Karpas-422 (cell line): Measurements from ENCODE around the gene UFD1. TPM values are rescaled to one million over a fixed set of nuclear protein-coding genes. Genes with fewer than 3 reads are reported as not detected.

Experiments
- DNase-seq: peaks from one replicate; pipeline ENCODE4 v3.0.0-alpha.2; 2015
- H2AFZ ChIP-seq: fragments of 200-600 bp; sonication (generic); 2 replicates; pipeline ENCODE4 v1.6.1; 2014; ENCODE audit warnings: antibody characterized with exemption, low read length, mixed read lengths
- H3K27ac ChIP-seq: fragments of 200-600 bp; sonication (generic); 2 replicates; pipeline ENCODE4 v1.5.1; 2014; ENCODE audit warnings: mild to moderate bottlenecking, low read length, moderate library complexity
- H3K27me3 ChIP-seq: fragments of 200-600 bp; sonication (generic); 2 replicates; pipeline ENCODE4 v1.6.1; 2014; ENCODE audit warnings: low read length, mixed read lengths
- H3K36me3 ChIP-seq: fragments of 200-600 bp; sonication (generic); 2 replicates; pipeline ENCODE4 v1.6.1; 2014; ENCODE audit warnings: low read length, mixed read lengths; ENCODE audit not compliant: insufficient read depth
- H3K4me1 ChIP-seq: fragments of 200-600 bp; sonication (generic); 2 replicates; pipeline ENCODE4 v1.6.1; 2014; ENCODE audit warnings: mild to moderate bottlenecking, low read length, mixed read lengths
- H3K4me2 ChIP-seq: fragments of 200-600 bp; sonication (generic); 2 replicates; pipeline ENCODE4 v1.6.1; 2014; ENCODE audit warnings: low read length, low read depth, mild to moderate bottlenecking; ENCODE audit not compliant: poor library complexity, severe bottlenecking
- H3K4me3 ChIP-seq: fragments of 200-600 bp; sonication (generic); 2 replicates; pipeline ENCODE4 v1.5.1; 2014; ENCODE audit warnings: mild to moderate bottlenecking, antibody characterized with exemption, low read length, mixed read lengths
- H3K79me2 ChIP-seq: fragments of 200-600 bp; sonication (generic); 2 replicates; pipeline ENCODE4 v1.6.1; 2014; ENCODE audit warnings: mild to moderate bottlenecking, low read length, mixed read lengths
- H3K9ac ChIP-seq: fragments of 200-600 bp; sonication (generic); 2 replicates; pipeline ENCODE4 v1.6.0; 2014; ENCODE audit warnings: low read length
- H3K9me2 ChIP-seq: fragments of 200-600 bp; sonication (generic), shearing (Covaris generic); replicated peaks from 2 replicates; pipeline ENCODE4 v1.6.0; 2014; ENCODE audit warnings: mild to moderate bottlenecking, low read length, moderate library complexity; ENCODE audit not compliant: insufficient read depth
- H3K9me3 ChIP-seq: fragments of 300-700, 200-600 bp; sonication (generic); 2 replicates; pipeline ENCODE4 v1.6.1; 2014; ENCODE audit warnings: low read length, mixed read lengths
- H4K20me1 ChIP-seq: fragments of 200-600 bp; sonication (generic); 2 replicates; pipeline ENCODE4 v1.6.1; 2014; ENCODE audit warnings: mild to moderate bottlenecking, antibody characterized with exemption, low read length, low read depth; ENCODE audit not compliant: insufficient read depth
- total RNA-seq: library from RNA; depleted of rRNA; stranded (reverse); fragments of >200 nt; shearing (Covaris generic); gene quantifications from 2 replicates; pipeline ENCODE4 v1.2.3, GENCODE V29; 2014; ENCODE audit warnings: low replicate concordance

The UFD1 gene
- total RNA-seq, 1 experiment from 2014 or later = 91.5 TPM

DNA sequence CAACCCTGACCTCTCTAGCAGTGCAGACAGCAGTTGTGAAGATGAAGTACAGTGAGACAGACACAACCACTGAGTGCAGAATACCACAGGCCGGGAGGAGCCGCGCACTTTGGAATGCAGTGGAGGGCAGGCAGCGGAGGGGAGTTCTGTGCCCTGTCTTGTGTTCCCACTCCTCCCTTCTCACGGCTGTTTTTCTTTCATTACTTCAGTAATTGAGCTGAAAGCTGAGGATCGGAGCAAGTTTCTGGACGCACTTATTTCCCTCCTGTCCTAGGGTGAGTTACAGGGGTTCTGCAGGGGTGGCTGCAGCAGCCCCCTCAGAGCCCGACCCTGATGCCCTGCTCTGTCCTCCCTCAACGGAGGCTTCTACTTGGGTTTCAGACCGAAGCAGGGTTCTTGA is 39.6 kb upstream of the UFD1 start:
- Histone ChIP-seq H4K20me1 (no peaks in the 10 kb centered on the region), H3K9ac (no peak overlapping the region), H3K27ac (no peak overlapping the region), H2AFZ (no peak overlapping the region), H3K4me1 (no peaks in the 10 kb centered on the region), H3K9me3 (no peaks in the 10 kb centered on the region), H3K36me3 (peaks cover 16% of the 10 kb centered on the region), H3K27me3 (no peaks in the 10 kb centered on the region), H3K4me2 (no peak overlapping the region), H3K9me2 (no peaks in the 10 kb centered on the region), H3K4me3 (no peak overlapping the region), H3K79me2 (no peaks in the 10 kb centered on the region)
- no peak for DNase-seq

DNA sequence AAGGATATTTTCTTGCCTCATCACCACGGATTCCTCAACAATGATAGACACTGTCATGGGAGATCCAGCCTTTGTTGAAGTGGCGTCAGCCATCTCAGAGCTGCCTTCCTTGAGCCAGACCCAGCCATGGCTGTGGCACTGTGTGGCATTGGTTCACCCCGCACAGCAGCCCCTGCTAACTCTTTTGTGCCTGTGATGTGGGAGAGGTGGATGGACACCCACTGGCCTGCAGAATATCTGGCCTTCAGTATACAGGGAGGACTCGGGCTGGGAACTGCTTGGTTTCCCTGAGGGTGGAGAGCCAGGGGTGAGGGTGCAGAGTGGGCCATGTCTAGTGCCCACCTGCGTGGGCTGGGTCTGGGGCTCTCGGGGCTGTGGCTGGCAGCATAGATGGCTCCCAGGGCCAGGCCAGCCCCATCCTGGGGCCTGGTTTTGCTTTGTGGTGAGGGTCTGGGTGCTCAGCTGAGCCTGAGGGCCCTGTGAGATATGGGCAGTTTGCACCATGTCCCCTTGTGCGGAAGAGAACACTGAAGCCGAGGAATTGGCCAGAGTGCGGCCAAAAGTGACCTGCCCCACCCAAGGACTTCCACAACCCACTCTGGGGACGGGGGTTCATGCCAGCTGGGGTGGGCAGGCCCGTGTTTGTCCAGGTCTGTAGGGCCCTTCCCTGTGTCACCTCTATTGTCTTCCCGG is 39.1 kb upstream of the UFD1 start:
- H3K9me3 ChIP-seq = no peaks in the 10 kb centered on the region
- H3K9ac ChIP-seq = no peak overlapping the region
- H3K79me2 ChIP-seq = no peaks in the 10 kb centered on the region
- H3K4me2 ChIP-seq = no peak overlapping the region
- H3K27me3 ChIP-seq = no peaks in the 10 kb centered on the region
- no peaks in the 10 kb centered on the region for H3K4me1 ChIP-seq
- no peaks in the 10 kb centered on the region for H3K9me2 ChIP-seq
- no peak overlapping the region for H3K27ac ChIP-seq
- H2AFZ ChIP-seq = no peak overlapping the region
- no peaks in the 10 kb centered on the region for H4K20me1 ChIP-seq
- peaks cover 20% of the 10 kb centered on the region for H3K36me3 ChIP-seq
- no peak overlapping the region for H3K4me3 ChIP-seq
- no peak for DNase-seq

DNA sequence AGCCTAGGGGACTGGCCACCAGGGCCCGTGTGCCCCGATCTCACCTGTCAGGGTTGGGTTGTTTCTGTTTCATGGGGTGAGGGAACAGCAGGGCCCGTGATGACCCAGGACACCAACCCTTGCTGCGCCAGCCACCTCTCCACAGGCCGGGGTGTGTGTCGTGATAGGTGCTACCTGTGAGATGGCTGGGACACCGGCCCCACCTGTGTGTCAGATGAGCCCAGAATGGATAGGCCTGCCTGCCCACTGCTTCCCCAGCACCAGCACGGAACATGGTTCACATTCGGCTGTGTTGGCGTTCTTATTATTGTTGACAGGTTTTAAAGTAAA is 38.1 kb upstream of the UFD1 start:
- peaks cover 28% of the 10 kb centered on the region for H3K36me3 ChIP-seq
- no peak overlapping the region for H3K4me2 ChIP-seq
- H3K79me2 ChIP-seq = no peaks in the 10 kb centered on the region
- H4K20me1 ChIP-seq = no peaks in the 10 kb centered on the region
- H3K4me1 ChIP-seq = no peaks in the 10 kb centered on the region
- no peak for DNase-seq
- H3K9me2 ChIP-seq = no peaks in the 10 kb centered on the region
- no peaks in the 10 kb centered on the region for H3K27me3 ChIP-seq
- H3K4me3 ChIP-seq = no peak overlapping the region
- H3K9ac ChIP-seq = no peak overlapping the region
- H2AFZ ChIP-seq = no peak overlapping the region
- H3K9me3 ChIP-seq = no peaks in the 10 kb centered on the region
- no peak overlapping the region for H3K27ac ChIP-seq

DNA sequence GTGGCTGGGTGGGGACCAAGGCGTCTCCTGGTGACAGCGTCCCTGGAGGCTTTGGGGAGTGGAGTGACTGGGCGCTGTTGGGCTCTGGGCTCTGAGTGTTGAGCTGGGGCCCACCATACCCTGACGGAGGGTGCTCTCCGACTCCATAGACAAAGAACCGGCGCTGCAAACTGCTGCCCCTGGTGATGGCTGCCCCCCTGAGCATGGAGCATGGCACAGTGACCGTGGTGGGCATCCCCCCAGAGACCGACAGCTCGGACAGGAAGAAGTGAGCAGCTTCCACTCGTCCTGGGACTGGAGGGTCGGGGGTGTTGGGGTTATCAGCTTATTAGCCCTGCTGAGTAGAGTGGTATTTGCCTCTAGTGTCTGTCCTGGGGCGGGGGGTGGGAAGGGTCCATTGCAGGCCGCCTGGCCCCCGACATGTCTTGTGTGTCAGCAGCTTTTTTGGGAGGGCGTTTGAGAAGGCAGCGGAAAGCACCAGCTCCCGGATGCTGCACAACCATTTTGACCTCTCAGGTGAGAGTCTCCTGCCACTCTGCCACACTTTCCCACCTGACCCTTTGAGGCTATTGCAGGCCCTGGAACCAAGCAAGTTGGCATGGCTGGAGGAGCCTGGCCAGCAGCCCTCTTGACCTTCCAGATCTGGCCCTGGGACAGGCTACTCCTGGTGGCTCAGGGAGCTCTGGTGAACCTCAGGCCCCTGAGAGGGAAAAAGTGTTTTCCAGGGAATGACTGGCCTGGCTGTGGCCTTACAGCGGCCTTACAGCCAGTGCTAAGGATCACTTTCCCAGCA is 37.6 kb upstream of the UFD1 start:
- Histone ChIP-seq H4K20me1 (no peaks in the 10 kb centered on the region), H2AFZ (no peak overlapping the region), H3K9ac (no peak overlapping the region), H3K4me3 (no peak overlapping the region), H3K36me3 (peaks cover 30% of the 10 kb centered on the region), H3K4me2 (no peak overlapping the region), H3K27ac (no peak overlapping the region), H3K27me3 (no peaks in the 10 kb centered on the region), H3K9me2 (no peaks in the 10 kb centered on the region), H3K79me2 (no peaks in the 10 kb centered on the region), H3K4me1 (no peaks in the 10 kb centered on the region), H3K9me3 (no peaks in the 10 kb centered on the region)
- DNase-seq = no peak

DNA sequence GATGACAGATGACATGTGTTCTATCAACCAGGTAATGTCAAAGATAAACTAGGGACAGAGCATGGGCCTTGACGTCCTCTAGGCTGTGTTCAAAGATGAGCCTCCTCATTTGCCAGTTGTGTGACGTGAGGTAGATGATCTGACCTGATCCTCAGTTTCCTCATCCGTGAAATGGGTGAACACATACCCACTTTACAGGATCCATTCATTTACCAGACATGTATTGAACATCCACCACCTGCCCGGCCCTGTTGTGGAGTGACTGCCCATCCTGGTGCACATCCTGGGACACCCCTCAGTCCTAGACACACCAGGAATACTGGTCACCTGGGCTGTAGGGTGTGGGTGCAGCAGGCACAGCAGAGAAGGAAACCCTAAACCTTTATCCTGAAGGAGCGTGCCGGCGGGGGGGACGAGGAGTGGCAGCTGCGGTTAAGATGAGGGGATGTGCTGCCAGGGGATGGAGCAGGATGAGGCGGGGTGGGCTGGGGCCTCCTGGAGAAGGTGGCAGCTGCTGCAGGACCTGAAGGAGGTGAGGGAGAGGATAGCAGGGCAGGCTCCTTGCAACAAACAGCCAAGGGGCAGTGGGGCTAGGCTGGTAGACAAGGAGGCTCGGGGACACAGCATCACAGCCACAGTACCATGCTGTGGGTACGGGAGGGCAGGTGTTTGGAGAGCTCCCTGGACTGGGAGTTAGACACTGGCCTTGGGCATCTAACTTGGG is 36.8 kb upstream of the UFD1 start:
- no peaks in the 10 kb centered on the region for H4K20me1 ChIP-seq
- no peaks in the 10 kb centered on the region for H3K27me3 ChIP-seq
- no peaks in the 10 kb centered on the region for H3K9me2 ChIP-seq
- H3K9ac ChIP-seq = no peak overlapping the region
- H3K36me3 ChIP-seq = peaks cover 33% of the 10 kb centered on the region
- no peak for DNase-seq
- H3K4me1 ChIP-seq = no peaks in the 10 kb centered on the region
- no peaks in the 10 kb centered on the region for H3K79me2 ChIP-seq
- no peak overlapping the region for H3K4me2 ChIP-seq
- H3K27ac ChIP-seq = no peak overlapping the region
- no peak overlapping the region for H2AFZ ChIP-seq
- no peak overlapping the region for H3K4me3 ChIP-seq
- no peaks in the 10 kb centered on the region for H3K9me3 ChIP-seq

GRCh38 chr22:19514831-19515565 is 36.0 kb upstream of the UFD1 start:
- Histone ChIP-seq H3K27me3 (no peaks in the 10 kb centered on the region), H3K4me1 (no peaks in the 10 kb centered on the region), H3K79me2 (no peaks in the 10 kb centered on the region), H3K27ac (no peak overlapping the region), H4K20me1 (no peaks in the 10 kb centered on the region), H3K9ac (no peak overlapping the region), H3K36me3 (peaks cover 39% of the 10 kb centered on the region), H3K4me2 (no peak overlapping the region), H3K9me2 (no peaks in the 10 kb centered on the region), H3K4me3 (no peak overlapping the region), H2AFZ (no peak overlapping the region), H3K9me3 (no peaks in the 10 kb centered on the region)
- DNase-seq = no peak

- H3K9me3 ChIP-seq = no peaks in the 10 kb centered on the region
- DNase-seq = no peak
- no peak overlapping the region for H3K4me2 ChIP-seq
Measured at GRCh38 chr22:19513823-19514222, 34.8 kb upstream of the UFD1 start.

DNA sequence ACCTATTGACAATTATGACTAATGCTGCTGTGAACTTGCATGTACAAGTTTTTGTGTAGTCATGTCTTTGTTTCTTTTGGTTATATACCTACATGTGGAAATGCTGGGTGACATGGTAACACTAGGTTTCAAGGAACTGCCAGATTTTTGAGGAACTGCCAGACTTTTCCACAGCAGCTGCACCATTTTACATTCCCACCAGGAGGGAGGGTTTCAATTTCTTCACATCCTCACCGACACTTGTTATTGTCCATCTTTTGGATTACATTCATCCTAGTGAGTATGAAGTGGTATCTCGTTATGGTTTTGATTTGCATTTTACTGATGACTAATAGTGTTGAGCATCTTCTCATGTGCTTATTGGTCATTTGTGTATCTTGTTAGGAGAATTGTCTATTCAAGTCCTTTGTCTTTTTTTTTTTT is 31.9 kb upstream of the UFD1 start:
- Histone ChIP-seq H3K9ac (no peak overlapping the region), H3K9me2 (no peaks in the 10 kb centered on the region), H3K4me3 (no peak overlapping the region), H3K27me3 (no peaks in the 10 kb centered on the region), H3K36me3 (peaks cover 55% of the 10 kb centered on the region), H3K4me2 (no peak overlapping the region), H3K4me1 (no peaks in the 10 kb centered on the region), H3K79me2 (no peaks in the 10 kb centered on the region), H4K20me1 (no peaks in the 10 kb centered on the region), H3K9me3 (no peaks in the 10 kb centered on the region), H2AFZ (no peak overlapping the region), H3K27ac (no peak overlapping the region)
- DNase-seq = no peak

More at GRCh38 chr22:19513823-19514222, 34.8 kb upstream of the UFD1 start:
- Histone ChIP-seq H3K9me2 (no peaks in the 10 kb centered on the region), H3K4me3 (no peak overlapping the region), H3K9ac (no peak overlapping the region), H3K27me3 (no peaks in the 10 kb centered on the region), H4K20me1 (no peaks in the 10 kb centered on the region), H3K79me2 (no peaks in the 10 kb centered on the region), H3K36me3 (peaks cover 45% of the 10 kb centered on the region), H3K4me1 (no peaks in the 10 kb centered on the region), H2AFZ (no peak overlapping the region), H3K27ac (no peak overlapping the region)
